ENCODE data around the gene KLHDC3. TPM values are rescaled to one million over a fixed set of nuclear protein-coding genes. Genes with fewer than 3 reads are reported as not detected.

Gene KLHDC3
- total and polyA plus RNA-seq, 2 of the 8 experiments (the other 6 are each of a cell fraction or from before 2014, with no cell fraction given): 181 to 203 TPM

- TF ChIP-seq TEAD4 (IDR thresholded peaks at IDR 0.05; ENCODE audit: low read depth, low read length) (no peak), BACH1 (IDR thresholded peaks at IDR 0.05; ENCODE audit: low read length) (no peak), KDM5A (IDR thresholded peaks at IDR 0.05; ENCODE audit: low read length) (no peak), SP4 (IDR thresholded peaks at IDR 0.05; ENCODE audit: low read length) (no peak), CBX5 (IDR thresholded peaks at IDR 0.05; ENCODE audit: low read depth, low read length) (no peak), RNF2 (IDR thresholded peaks at IDR 0.05; ENCODE audit: borderline replicate concordance, low read depth, low read length, missing control alignments, poor library complexity, severe bottlenecking) (no peak), SIX5 (IDR thresholded peaks at IDR 0.05; ENCODE audit: low read depth, low read length) (no peak), SRF (IDR thresholded peaks at IDR 0.05; ENCODE audit: low read depth, low read length) (no peak), BRCA1 (IDR thresholded peaks at IDR 0.05; ENCODE audit: low read depth, low read length) (no peak), EGR1 (IDR thresholded peaks at IDR 0.05; ENCODE audit: borderline replicate concordance, low read depth, low read length) (no peak), CHD7 (IDR thresholded peaks at IDR 0.05; ENCODE audit: insufficient replicate concordance, low read length) (no peak)
Measured at GRCh38 chr6:43054206-43054943, 40.3 kb downstream of the KLHDC3 start (continued).

Data from H1 (cell line).